ENCODE data around the gene CRYGN.

Gene CRYGN

GRCh38 chr7:151468217-151469018, 28.5 kb upstream of the CRYGN start:
- peaks cover 36% of the 10 kb centered on the region for H3K36me3 ChIP-seq (ENCODE audit: insufficient read depth, low read length)
- peaks cover 21% of the 10 kb centered on the region for H3K4me1 ChIP-seq (ENCODE audit: insufficient read depth, low read length)
- H3K9me3 ChIP-seq (ENCODE audit: control insufficient read depth, insufficient read depth, low read length) = peaks cover 14% of the 10 kb centered on the region
- no peak overlapping the region for H3K9ac ChIP-seq (ENCODE audit: low read depth, low read length)

- peaks cover 25% of the 10 kb centered on the region for H3K9me3 ChIP-seq (ENCODE audit: control insufficient read depth, insufficient read depth, low read length)
- peaks cover 31% of the 10 kb centered on the region for H3K36me3 ChIP-seq (ENCODE audit: insufficient read depth, low read length)
- H3K9ac ChIP-seq (ENCODE audit: low read depth, low read length) = no peak overlapping the region
Observed at GRCh38 chr7:151465169-151465568, 25.2 kb upstream of the CRYGN start.

GRCh38 chr7:151462306-151462779, 22.4 kb upstream of the CRYGN start:
- Histone ChIP-seq H3K9me3 (ENCODE audit: control insufficient read depth, insufficient read depth, low read length) (peaks cover 29% of the 10 kb centered on the region), H3K4me1 (ENCODE audit: insufficient read depth, low read length) (peaks cover 12% of the 10 kb centered on the region), H3K36me3 (ENCODE audit: insufficient read depth, low read length) (peaks cover 14% of the 10 kb centered on the region; the same call in 1 of the 2 replicates), H3K9ac (ENCODE audit: low read depth, low read length) (no peak overlapping the region)

More at GRCh38 chr7:151465169-151465568, 25.2 kb upstream of the CRYGN start:
- no peaks in the 10 kb centered on the region for H3K4me1 ChIP-seq (ENCODE audit: insufficient read depth, low read length)

- Histone ChIP-seq H3K36me3 (ENCODE audit: insufficient read depth, low read length) (peaks cover 11% of the 10 kb centered on the region; the same call in 1 of the 2 replicates), H3K4me1 (ENCODE audit: insufficient read depth, low read length) (peaks cover 15% of the 10 kb centered on the region), H3K9ac (ENCODE audit: low read depth, low read length) (no peak overlapping the region), H3K9me3 (ENCODE audit: control insufficient read depth, insufficient read depth, low read length) (peaks cover 31% of the 10 kb centered on the region)
Observed at GRCh38 chr7:151461942-151462230, 21.9 kb upstream of the CRYGN start.

GRCh38 chr7:151461096-151461941, 21.4 kb upstream of the CRYGN start:
- Histone ChIP-seq H3K36me3 (ENCODE audit: insufficient read depth, low read length) (peaks cover 11% of the 10 kb centered on the region; the same call in 1 of the 2 replicates), H3K9me3 (ENCODE audit: control insufficient read depth, insufficient read depth, low read length) (peaks cover 31% of the 10 kb centered on the region), H3K9ac (ENCODE audit: low read depth, low read length) (no peak overlapping the region), H3K4me1 (ENCODE audit: insufficient read depth, low read length) (peaks cover 19% of the 10 kb centered on the region)

GRCh38 chr7:151460474-151460855, 20.5 kb upstream of the CRYGN start:
- Histone ChIP-seq H3K9me3 (ENCODE audit: control insufficient read depth, insufficient read depth, low read length) (peaks cover 31% of the 10 kb centered on the region), H3K9ac (ENCODE audit: low read depth, low read length) (no peak overlapping the region), H3K36me3 (ENCODE audit: insufficient read depth, low read length) (peaks cover 7% of the 10 kb centered on the region; the same call in 1 of the 2 replicates), H3K4me1 (ENCODE audit: insufficient read depth, low read length) (peaks cover 22% of the 10 kb centered on the region)

GRCh38 chr7:151459726-151460473, 20.0 kb upstream of the CRYGN start:
- Histone ChIP-seq H3K9ac (ENCODE audit: low read depth, low read length) (no peak overlapping the region), H3K36me3 (ENCODE audit: insufficient read depth, low read length) (peaks cover 3% of the 10 kb centered on the region; the same call in 1 of the 2 replicates), H3K9me3 (ENCODE audit: control insufficient read depth, insufficient read depth, low read length) (peaks cover 29% of the 10 kb centered on the region), H3K4me1 (ENCODE audit: insufficient read depth, low read length) (peaks cover 22% of the 10 kb centered on the region)

GRCh38 chr7:151457534-151457933, 17.6 kb upstream of the CRYGN start:
- H3K36me3 ChIP-seq (ENCODE audit: insufficient read depth, low read length) = no peaks in the 10 kb centered on the region
- H3K9me3 ChIP-seq (ENCODE audit: control insufficient read depth, insufficient read depth, low read length) = peaks cover 12% of the 10 kb centered on the region; the same call in 1 of the 2 replicates
- no peak overlapping the region for H3K9ac ChIP-seq (ENCODE audit: low read depth, low read length)
- peaks cover 30% of the 10 kb centered on the region for H3K4me1 ChIP-seq (ENCODE audit: insufficient read depth, low read length)

GRCh38 chr7:151456782-151457181, 16.8 kb upstream of the CRYGN start:
- H3K36me3 ChIP-seq (ENCODE audit: insufficient read depth, low read length) = no peaks in the 10 kb centered on the region
- peaks cover 6% of the 10 kb centered on the region; the same call in 1 of the 2 replicates for H3K9me3 ChIP-seq (ENCODE audit: control insufficient read depth, insufficient read depth, low read length)
- peaks cover 30% of the 10 kb centered on the region for H3K4me1 ChIP-seq (ENCODE audit: insufficient read depth, low read length)
- no peak overlapping the region for H3K9ac ChIP-seq (ENCODE audit: low read depth, low read length)

GRCh38 chr7:151456276-151456675, 16.3 kb upstream of the CRYGN start:
- Histone ChIP-seq H3K4me1 (ENCODE audit: insufficient read depth, low read length) (peaks cover 30% of the 10 kb centered on the region), H3K36me3 (ENCODE audit: insufficient read depth, low read length) (no peaks in the 10 kb centered on the region), H3K9ac (ENCODE audit: low read depth, low read length) (no peak overlapping the region)

GRCh38 chr7:151455690-151456089, 15.7 kb upstream of the CRYGN start:
- H3K36me3 ChIP-seq (ENCODE audit: insufficient read depth, low read length) = no peaks in the 10 kb centered on the region

More at GRCh38 chr7:151456276-151456675, 16.3 kb upstream of the CRYGN start:
- peaks cover 6% of the 10 kb centered on the region; the same call in 1 of the 2 replicates for H3K9me3 ChIP-seq (ENCODE audit: control insufficient read depth, insufficient read depth, low read length)

GRCh38 chr7:151454932-151455530, 15.1 kb upstream of the CRYGN start:
- peaks cover 6% of the 10 kb centered on the region; the same call in 1 of the 2 replicates for H3K9me3 ChIP-seq (ENCODE audit: control insufficient read depth, insufficient read depth, low read length)
- peaks cover 30% of the 10 kb centered on the region for H3K4me1 ChIP-seq (ENCODE audit: insufficient read depth, low read length)
- H3K36me3 ChIP-seq (ENCODE audit: insufficient read depth, low read length) = no peaks in the 10 kb centered on the region
- H3K9ac ChIP-seq (ENCODE audit: low read depth, low read length) = no peak overlapping the region

More at GRCh38 chr7:151455690-151456089, 15.7 kb upstream of the CRYGN start:
- H3K4me1 ChIP-seq (ENCODE audit: insufficient read depth, low read length) = peaks cover 30% of the 10 kb centered on the region
- H3K9ac ChIP-seq (ENCODE audit: low read depth, low read length) = no peak overlapping the region
- H3K9me3 ChIP-seq (ENCODE audit: control insufficient read depth, insufficient read depth, low read length) = peaks cover 6% of the 10 kb centered on the region; the same call in 1 of the 2 replicates

GRCh38 chr7:151454305-151454704, 14.4 kb upstream of the CRYGN start:
- Histone ChIP-seq H3K9ac (ENCODE audit: low read depth, low read length) (no peak overlapping the region), H3K9me3 (ENCODE audit: control insufficient read depth, insufficient read depth, low read length) (peaks cover 6% of the 10 kb centered on the region; the same call in 1 of the 2 replicates), H3K4me1 (ENCODE audit: insufficient read depth, low read length) (peaks cover 22% of the 10 kb centered on the region), H3K36me3 (ENCODE audit: insufficient read depth, low read length) (no peaks in the 10 kb centered on the region)

Data from ES-I3 (cell line).